Osteoblast (primary cell): Measurements from ENCODE around the gene ADORA1. TPM values are rescaled to one million over a fixed set of nuclear protein-coding genes. Genes with fewer than 3 reads are reported as not detected.
A peak's percentile ranks its signal among the peaks of the same experiment; 100 is the strongest.

Experiments used
- DNase-seq: peaks from one replicate; pipeline ENCODE4 v3.0.0; 2011; ENCODE audit warnings: low spot score, mixed read lengths; ENCODE audit not compliant: insufficient read length; ENCODE audit errors: missing footprints
- H2AFZ ChIP-seq: 2 replicates; pipeline ENCODE4 v1.6.0; 2011; ENCODE audit warnings: mild to moderate bottlenecking, low read length
- H3K27ac ChIP-seq: 2 replicates; pipeline ENCODE4 v1.5.1; 2011; ENCODE audit warnings: mild to moderate bottlenecking, low read depth, low read length, moderate library complexity
- H3K27me3 ChIP-seq: 2 replicates; pipeline ENCODE4 v1.6.0; 2012; ENCODE audit warnings: mild to moderate bottlenecking, control low read depth, inconsistent platforms, low read length, moderate library complexity; ENCODE audit not compliant: insufficient read depth
- H3K36me3 ChIP-seq: 2 replicates; pipeline ENCODE4 v1.5.1; 2011; ENCODE audit warnings: mild to moderate bottlenecking, low read length, control low read depth, moderate library complexity; ENCODE audit not compliant: insufficient read depth
- H3K4me1 ChIP-seq: 2 replicates; pipeline ENCODE4 v1.5.1; 2011; ENCODE audit warnings: mild to moderate bottlenecking, low read length, control low read depth, moderate library complexity; ENCODE audit not compliant: insufficient read depth
- H3K4me2 ChIP-seq: 2 replicates; pipeline ENCODE4 v1.6.0; 2011; ENCODE audit warnings: mild to moderate bottlenecking, low read length; ENCODE audit not compliant: insufficient read depth
- H3K4me3 ChIP-seq: fragments of 200-600 bp; sonication (generic); 3 replicates; pipeline ENCODE4 v1.5.1; 2012; ENCODE audit warnings: mild to moderate bottlenecking, low read length, inconsistent platforms; ENCODE audit not compliant: insufficient read depth
- H3K79me2 ChIP-seq: 2 replicates; pipeline ENCODE4 v1.6.0; 2012; ENCODE audit warnings: mild to moderate bottlenecking, low read length, control low read depth, inconsistent platforms; ENCODE audit not compliant: insufficient read depth
- H3K9me3 ChIP-seq: 2 replicates; pipeline ENCODE4 v1.5.1; 2011; ENCODE audit warnings: low read depth, low read length, control low read depth
- H4K20me1 ChIP-seq: 2 replicates; pipeline ENCODE4 v1.6.0; 2012; ENCODE audit warnings: mild to moderate bottlenecking, low read length, control low read depth; ENCODE audit not compliant: insufficient read depth
- CTCF ChIP-seq: IDR thresholded peaks from 2 replicates; pipeline ENCODE4 v1.5.1; 2011; ENCODE audit warnings: mild to moderate bottlenecking, low read depth, low read length, moderate library complexity; ENCODE audit errors: extremely low read depth
- total RNA-seq: library from RNA; depleted of rRNA; stranded (reverse); fragments of >200 nt; gene quantifications from 2 replicates; pipeline ENCODE4 v1.2.3, GENCODE V29; 2012

Gene ADORA1
- total RNA-seq, 1 donor = 4.0 TPM

GRCh38 chr1:203099805-203100515 lies 27.6 kb upstream of the ADORA1 start:
- Histone ChIP-seq H4K20me1 (no peaks in the 10 kb centered on the region), H3K36me3 (no peaks in the 10 kb centered on the region), H3K79me2 (no peaks in the 10 kb centered on the region), H3K4me2 (no peak overlapping the region), H3K27me3 (peaks cover 24% of the 10 kb centered on the region), H3K4me1 (no peaks in the 10 kb centered on the region), H3K9me3 (no peaks in the 10 kb centered on the region), H3K4me3 (no peak overlapping the region), H3K27ac (no peak overlapping the region), H2AFZ (no peak overlapping the region)
- TF ChIP-seq CTCF = no peak
- DNase-seq = no peak

- Histone ChIP-seq H3K36me3 (no peaks in the 10 kb centered on the region), H3K79me2 (no peaks in the 10 kb centered on the region), H2AFZ (no peak overlapping the region), H4K20me1 (no peaks in the 10 kb centered on the region), H3K9me3 (no peaks in the 10 kb centered on the region), H3K27me3 (peaks cover 24% of the 10 kb centered on the region), H3K4me1 (no peaks in the 10 kb centered on the region), H3K4me2 (no peak overlapping the region), H3K27ac (no peak overlapping the region), H3K4me3 (no peak overlapping the region)
- no peak for DNase-seq
- TF ChIP-seq CTCF = no peak
Observed at GRCh38 chr1:203100516-203100869, 27.0 kb upstream of the ADORA1 start.

GRCh38 chr1:203101813-203102634 lies 25.5 kb upstream of the ADORA1 start:
- Histone ChIP-seq H3K79me2 (no peaks in the 10 kb centered on the region), H3K27me3 (peaks cover 17% of the 10 kb centered on the region), H3K4me2 (no peak overlapping the region), H2AFZ (no peak overlapping the region), H3K9me3 (no peaks in the 10 kb centered on the region), H3K4me1 (no peaks in the 10 kb centered on the region), H4K20me1 (no peaks in the 10 kb centered on the region), H3K27ac (no peak overlapping the region), H3K4me3 (no peak overlapping the region), H3K36me3 (no peaks in the 10 kb centered on the region)
- DNase-seq = peak; percentile 15
- no peak for TF ChIP-seq CTCF

DNA sequence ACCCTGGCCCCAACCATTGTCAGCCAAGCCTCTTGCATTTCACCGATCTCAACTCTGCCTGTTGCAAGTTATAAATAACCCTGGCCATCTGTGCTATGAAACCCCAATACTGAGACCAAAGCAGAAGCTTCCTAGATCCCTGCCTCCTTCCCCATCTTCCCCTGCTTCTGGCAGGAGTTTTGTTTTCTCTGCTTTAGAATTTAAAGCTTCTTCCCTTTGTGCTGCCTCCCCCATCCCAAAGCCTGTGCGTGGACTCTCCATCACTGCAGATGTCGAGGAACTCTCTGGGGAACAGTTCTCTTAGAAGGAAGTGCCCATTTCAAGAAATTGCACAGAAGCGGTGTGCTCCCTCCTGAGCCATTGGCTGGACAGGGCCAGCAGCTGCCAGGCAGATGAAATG lies 24.3 kb upstream of the ADORA1 start:
- H3K27ac ChIP-seq = no peak overlapping the region
- no peaks in the 10 kb centered on the region for H4K20me1 ChIP-seq
- H3K79me2 ChIP-seq = no peaks in the 10 kb centered on the region
- no peaks in the 10 kb centered on the region for H3K4me1 ChIP-seq
- no peak overlapping the region for H3K4me2 ChIP-seq
- no peaks in the 10 kb centered on the region for H3K36me3 ChIP-seq
- peaks cover 28% of the 10 kb centered on the region for H3K27me3 ChIP-seq
- peak; percentile 5 for DNase-seq
- no peak overlapping the region for H2AFZ ChIP-seq
- no peak for TF ChIP-seq CTCF
- no peak overlapping the region for H3K4me3 ChIP-seq
- H3K9me3 ChIP-seq = no peaks in the 10 kb centered on the region
